ENCODE results near the gene PKDREJ.

GRCh38 chr22:46246178-46246577 is 17.0 kb downstream of the PKDREJ start:
- TF ChIP-seq, protein P1, sequence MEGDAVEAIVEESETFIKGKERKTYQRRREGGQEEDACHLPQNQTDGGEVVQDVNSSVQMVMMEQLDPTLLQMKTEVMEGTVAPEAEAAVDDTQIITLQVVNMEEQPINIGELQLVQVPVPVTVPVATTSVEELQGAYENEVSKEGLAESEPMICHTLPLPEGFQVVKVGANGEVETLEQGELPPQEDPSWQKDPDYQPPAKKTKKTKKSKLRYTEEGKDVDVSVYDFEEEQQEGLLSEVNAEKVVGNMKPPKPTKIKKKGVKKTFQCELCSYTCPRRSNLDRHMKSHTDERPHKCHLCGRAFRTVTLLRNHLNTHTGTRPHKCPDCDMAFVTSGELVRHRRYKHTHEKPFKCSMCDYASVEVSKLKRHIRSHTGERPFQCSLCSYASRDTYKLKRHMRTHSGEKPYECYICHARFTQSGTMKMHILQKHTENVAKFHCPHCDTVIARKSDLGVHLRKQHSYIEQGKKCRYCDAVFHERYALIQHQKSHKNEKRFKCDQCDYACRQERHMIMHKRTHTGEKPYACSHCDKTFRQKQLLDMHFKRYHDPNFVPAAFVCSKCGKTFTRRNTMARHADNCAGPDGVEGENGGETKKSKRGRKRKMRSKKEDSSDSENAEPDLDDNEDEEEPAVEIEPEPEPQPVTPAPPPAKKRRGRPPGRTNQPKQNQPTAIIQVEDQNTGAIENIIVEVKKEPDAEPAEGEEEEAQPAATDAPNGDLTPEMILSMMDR (optimal IDR thresholded peaks at IDR 0.05 in 1 of 3, IDR thresholded peaks at IDR 0.05 in 1 of 3, conservative IDR thresholded peaks at IDR 0.05 in 1 of 3; ENCODE audit: extremely low read depth in 1 of 3, insufficient read depth in 2 of 3, low read length in 3 of 3) = no peak
- no peak for TF ChIP-seq EZH2 (IDR thresholded peaks at IDR 0.05; ENCODE audit: low read length)

All from keratinocyte (primary cell).